GM10847 (cell line): ENCODE results near the gene PDCD7.

Experiments
- POLR2A ChIP-seq: IDR thresholded peaks from 2 replicates; pipeline ENCODE4 v1.6.1; 2011; ENCODE audit not compliant: insufficient read length; ENCODE audit errors: extremely low read depth

PDCD7 gene

GRCh38 chr15:65083262-65083701 is 50.3 kb downstream of the PDCD7 start:
- TF ChIP-seq POLR2A, result no peak

GRCh38 chr15:65082303-65082953 is 51.2 kb downstream of the PDCD7 start:
- TF ChIP-seq POLR2A, result no peak

GRCh38 chr15:65081758-65082157 is 51.9 kb downstream of the PDCD7 start:
- no peak for TF ChIP-seq POLR2A

- no peak for TF ChIP-seq POLR2A
Measured at GRCh38 chr15:65081270-65081669, 52.3 kb downstream of the PDCD7 start.

- no peak for TF ChIP-seq POLR2A
Measured at GRCh38 chr15:65079580-65079979, 54.0 kb downstream of the PDCD7 start.

GRCh38 chr15:65077981-65078352 is 55.6 kb downstream of the PDCD7 start:
- TF ChIP-seq POLR2A, result no peak

GRCh38 chr15:65077291-65077980 is 56.2 kb downstream of the PDCD7 start:
- no peak for TF ChIP-seq POLR2A

GRCh38 chr15:65076486-65077290 is 56.9 kb downstream of the PDCD7 start, which contains the start of gene KBTBD13:
TSS of gene KBTBD13 (plus strand) at chr15:65076746. CDS start at chr15:65076816, 70 bp downstream.
- no peak for TF ChIP-seq POLR2A

GRCh38 chr15:65072617-65073016 is 61.0 kb downstream of the PDCD7 start:
- TF ChIP-seq POLR2A, result no peak

- TF ChIP-seq POLR2A, result no peak
Measured at GRCh38 chr15:65072027-65072426, 61.6 kb downstream of the PDCD7 start.

GRCh38 chr15:65071381-65071811 is 62.2 kb downstream of the PDCD7 start:
- TF ChIP-seq POLR2A, result no peak

GRCh38 chr15:65069779-65070546 is 63.6 kb downstream of the PDCD7 start:
- TF ChIP-seq POLR2A, result no peak

GRCh38 chr15:65069179-65069578 is 64.4 kb downstream of the PDCD7 start:
- TF ChIP-seq POLR2A, result no peak

- no peak for TF ChIP-seq POLR2A
Measured at GRCh38 chr15:65068403-65068788, 65.2 kb downstream of the PDCD7 start.
